ENCODE measurements around the gene EZR. TPM values are rescaled to one million over a fixed set of nuclear protein-coding genes. Genes with fewer than 3 reads are reported as not detected.

Gene EZR
- total RNA-seq, 1 donor from 2014 or later: 254 TPM

DNA sequence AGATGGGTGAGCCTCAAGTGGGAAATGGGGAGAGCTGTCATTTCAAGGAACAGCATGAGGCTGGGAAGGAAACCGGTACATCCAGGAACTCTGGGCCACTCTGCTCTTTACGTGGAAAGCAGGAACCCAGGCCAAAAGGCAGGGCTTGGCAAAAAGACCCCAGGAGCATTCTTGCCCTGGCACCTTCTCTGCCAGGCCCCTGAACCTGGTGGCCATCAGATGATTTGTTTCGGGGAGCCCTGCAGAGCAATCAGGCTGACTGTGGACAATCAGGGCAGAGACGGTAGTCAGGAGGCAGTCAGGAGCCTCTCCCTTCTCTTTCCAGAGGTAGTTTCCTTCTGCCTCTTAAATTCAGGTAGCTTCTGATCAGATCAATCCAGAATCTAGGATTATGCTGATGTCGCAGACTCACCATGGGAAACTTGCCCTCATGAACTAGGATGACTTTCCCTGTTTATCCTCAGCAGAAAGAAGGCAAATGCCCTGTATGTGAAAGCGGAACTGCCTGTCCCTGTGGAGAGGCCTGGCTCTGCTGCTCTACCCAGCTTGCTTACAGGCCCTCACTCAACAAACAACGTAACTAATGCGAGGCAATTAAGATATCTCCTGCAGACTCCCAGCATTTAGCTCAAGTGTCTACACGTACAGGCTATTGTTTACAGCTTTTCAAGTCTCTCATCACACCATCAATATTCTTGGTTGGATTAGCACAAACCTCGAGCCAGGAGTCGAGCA, 36.6 kb downstream of the EZR start:
- Histone ChIP-seq H3K4me1 (peaks cover 16% of the 10 kb centered on the region), H3K9me3 (no peaks in the 10 kb centered on the region), H3K27me3 (ENCODE audit: low read depth) (no peaks in the 10 kb centered on the region), H3K36me3 (peaks cover 100% of the 10 kb centered on the region), H3K4me3 (no peak overlapping the region), H3K27ac (no peak overlapping the region)
- TF ChIP-seq CTCF (IDR thresholded peaks at IDR 0.05): no peak
- intact Hi-C loops (cut with DNase I): no loop called here
- DNase-seq (no peak), ATAC-seq (no peak)

GRCh38 chr6:158781692-158782373, 37.3 kb downstream of the EZR start:
- Histone ChIP-seq H3K9me3 (no peaks in the 10 kb centered on the region), H3K36me3 (peaks cover 100% of the 10 kb centered on the region), H3K4me3 (no peak overlapping the region), H3K4me1 (peaks cover 16% of the 10 kb centered on the region), H3K27me3 (ENCODE audit: low read depth) (no peaks in the 10 kb centered on the region), H3K27ac (peak overlapping the region; percentile 47)
- DNase-seq: no peak
- peak; percentile 32 to 59 for ATAC-seq
- TF ChIP-seq CTCF (IDR thresholded peaks at IDR 0.05): no peak
- intact Hi-C loops (cut with DNase I): no loop called here

DNA sequence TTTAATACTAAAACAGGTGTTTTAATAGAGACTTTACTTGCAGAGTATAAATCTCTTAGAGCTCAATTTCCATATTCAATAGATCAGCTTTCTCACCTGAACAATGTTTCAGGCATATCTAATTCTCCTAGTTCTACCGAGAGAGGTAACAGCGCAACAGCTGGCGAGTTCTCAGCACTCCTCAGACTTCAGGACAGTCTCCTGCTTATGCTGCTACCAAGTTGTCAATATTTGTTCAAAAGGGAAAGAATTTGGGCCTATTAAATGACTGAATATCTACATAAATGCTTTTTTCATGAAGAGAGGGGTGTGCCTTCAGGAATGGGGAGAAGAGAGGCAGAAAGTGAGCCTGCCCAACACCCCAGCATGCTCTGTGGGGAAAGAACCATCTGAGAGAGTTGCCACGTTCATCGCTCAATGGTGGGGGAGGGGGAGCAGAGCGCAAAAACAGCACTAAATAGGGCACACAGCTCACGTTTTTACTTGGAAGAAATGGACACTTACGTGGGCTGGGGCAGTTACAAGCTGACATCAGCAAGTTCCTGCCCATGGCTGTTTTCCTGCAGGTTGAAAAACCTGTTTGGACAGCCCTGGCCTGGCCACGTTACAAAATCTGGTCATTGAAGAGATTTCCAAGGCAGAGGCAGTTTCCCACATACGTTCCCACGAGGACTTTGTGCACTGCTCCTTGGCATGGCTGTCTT, 38.0 kb downstream of the EZR start:
- TF ChIP-seq CTCF (IDR thresholded peaks at IDR 0.05): no peak
- H3K27me3 ChIP-seq (ENCODE audit: low read depth): no peaks in the 10 kb centered on the region
- ATAC-seq (peak; percentile 50 to 74), DNase-seq (no peak)
- peaks cover 100% of the 10 kb centered on the region for H3K36me3 ChIP-seq
- peaks cover 16% of the 10 kb centered on the region for H3K4me1 ChIP-seq
- no peaks in the 10 kb centered on the region for H3K9me3 ChIP-seq
- H3K4me3 ChIP-seq: no peak overlapping the region
- peak overlapping the region; percentile 47 for H3K27ac ChIP-seq
- intact Hi-C loops (cut with DNase I): no loop called here

DNA sequence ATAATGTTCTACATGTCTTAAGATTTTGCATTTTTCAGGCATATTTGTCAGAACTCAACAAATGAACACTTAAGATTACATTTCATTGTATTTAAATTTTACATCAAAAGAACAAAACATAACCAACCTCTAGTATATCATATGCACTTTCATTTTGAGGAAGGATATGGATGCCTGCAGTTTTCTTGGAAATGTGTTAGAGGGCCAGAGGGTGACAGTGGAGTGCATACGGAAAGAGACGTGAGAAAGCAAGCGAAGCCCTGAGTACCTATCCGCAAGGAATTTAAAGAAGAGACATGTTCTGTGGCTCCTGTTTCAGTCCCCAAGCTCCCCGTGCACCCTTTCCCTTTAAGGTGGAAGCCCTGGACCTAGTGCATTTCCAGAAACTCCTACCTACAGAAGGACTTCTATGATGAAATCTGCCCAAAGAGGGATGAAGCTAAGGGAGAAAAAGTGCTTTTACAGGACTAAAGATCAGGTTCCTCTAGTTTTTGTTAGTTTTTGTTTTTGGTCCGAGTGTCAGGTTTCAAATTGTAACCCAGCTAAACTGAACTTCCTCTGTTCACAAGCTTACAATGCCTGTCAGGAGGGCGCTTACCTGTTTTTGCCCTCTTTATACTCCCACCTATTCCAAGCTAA, 38.8 kb downstream of the EZR start:
- no peak for TF ChIP-seq CTCF (IDR thresholded peaks at IDR 0.05)
- Histone ChIP-seq H3K27ac (peak overlapping the region; percentile 47), H3K36me3 (peaks cover 100% of the 10 kb centered on the region), H3K9me3 (no peaks in the 10 kb centered on the region), H3K4me1 (peaks cover 13% of the 10 kb centered on the region), H3K27me3 (ENCODE audit: low read depth) (no peaks in the 10 kb centered on the region), H3K4me3 (no peak overlapping the region)
- intact Hi-C loops (cut with DNase I): no loop called here
- no peak for ATAC-seq
- DNase-seq: no peak

DNA sequence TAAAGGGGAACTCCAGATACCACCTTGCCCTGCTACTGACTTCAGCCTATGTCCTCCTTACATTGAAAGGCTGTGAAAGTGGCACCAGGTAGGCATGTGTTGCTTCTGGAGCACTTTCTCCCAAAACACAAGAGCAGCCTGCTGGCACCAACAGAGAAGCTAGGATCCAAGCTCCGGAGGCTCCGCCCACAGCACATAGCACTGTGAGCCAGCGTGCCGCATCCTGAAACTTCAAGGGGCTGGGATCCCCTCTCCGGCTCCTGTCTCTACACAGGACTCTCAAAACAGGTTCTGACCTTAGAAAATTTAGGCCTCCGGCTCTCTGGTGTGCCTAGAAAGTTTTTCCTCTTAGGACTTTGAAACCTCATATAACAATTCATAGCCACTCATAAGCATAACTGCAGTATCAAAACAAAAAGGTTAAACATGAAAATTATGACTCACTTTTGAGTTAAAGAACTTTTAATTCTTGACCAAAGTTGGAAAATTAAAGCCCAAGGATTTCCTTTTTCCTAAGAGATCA, 41.1 kb downstream of the EZR start:
- H3K36me3 ChIP-seq: peaks cover 98% of the 10 kb centered on the region
- ATAC-seq (no peak), DNase-seq (no peak)
- H3K9me3 ChIP-seq: no peaks in the 10 kb centered on the region
- no peak overlapping the region for H3K27ac ChIP-seq
- intact Hi-C loops (cut with DNase I): no loop called here
- H3K4me3 ChIP-seq: no peak overlapping the region
- H3K27me3 ChIP-seq (ENCODE audit: low read depth): no peaks in the 10 kb centered on the region
- H3K4me1 ChIP-seq: peaks cover 13% of the 10 kb centered on the region
- TF ChIP-seq CTCF (IDR thresholded peaks at IDR 0.05): no peak

Data from lower lobe of right lung (tissue), 2 donors.